Measurements from ENCODE around the gene HOXB1.

HOXB1 gene

GRCh38 chr17:48492401-48493298 is 38.2 kb downstream of the HOXB1 start:
- DNase-seq = peak; percentile 87

DNA sequence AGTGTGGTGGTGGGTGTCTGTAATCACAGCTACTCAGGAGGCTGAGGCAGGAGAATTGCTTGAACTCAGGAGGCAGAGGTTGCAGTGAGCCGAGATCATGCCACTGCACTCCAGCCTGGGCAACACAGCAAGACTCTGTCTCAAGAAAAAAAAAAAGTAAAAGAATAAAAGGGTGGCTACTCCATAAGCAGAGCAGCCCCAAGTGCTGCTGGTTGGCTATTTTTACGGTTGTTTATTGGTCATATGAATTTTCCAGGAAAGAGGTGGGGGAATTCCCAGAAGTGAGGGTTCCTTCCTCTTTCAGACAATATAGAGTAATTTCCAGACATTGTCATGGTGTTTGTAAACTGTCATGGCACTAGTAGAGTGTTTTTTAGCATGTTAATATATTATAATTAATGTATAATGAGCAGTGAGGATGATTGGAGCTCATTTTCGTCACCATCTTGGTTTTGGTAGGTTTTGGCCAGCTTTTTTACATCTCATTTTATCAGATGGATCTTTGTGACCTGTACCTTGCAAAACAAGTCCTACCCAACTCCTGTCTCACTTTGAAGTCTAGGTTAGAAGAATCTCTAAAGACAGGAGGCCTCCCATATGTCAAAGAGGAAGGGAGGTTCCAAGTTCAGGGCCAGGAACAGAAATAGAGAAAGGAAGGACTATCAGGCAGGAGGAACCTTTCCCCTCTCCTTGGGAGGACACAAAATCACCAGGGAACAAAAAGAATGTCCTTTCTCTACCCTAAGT is 39.1 kb downstream of the HOXB1 start:
- no peak for DNase-seq

DNA sequence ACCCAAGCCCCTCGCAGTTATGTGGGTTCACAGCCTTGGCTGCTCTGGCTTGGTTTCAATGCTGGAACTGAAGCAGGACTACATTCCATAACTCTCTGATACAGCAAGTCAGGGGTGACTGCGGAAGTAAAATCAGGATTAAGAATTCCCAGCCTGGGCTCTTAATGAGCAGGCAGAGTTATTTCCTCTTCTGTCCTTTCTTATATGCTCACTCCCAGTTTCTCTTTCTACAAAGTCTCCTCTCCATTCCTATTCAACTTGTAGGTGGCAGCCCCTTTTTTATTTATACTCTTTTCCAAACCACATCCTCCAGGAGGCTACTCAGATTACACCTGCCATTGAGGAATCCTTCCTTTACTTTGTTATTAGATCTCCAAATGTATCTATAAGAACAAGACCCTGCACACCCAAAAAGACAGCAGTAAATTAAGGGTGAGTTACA is 40.3 kb downstream of the HOXB1 start:
- DNase-seq = peak; percentile 29

- DNase-seq = no peak
Measured at GRCh38 chr17:48489781-48490180, 41.0 kb downstream of the HOXB1 start.

DNA sequence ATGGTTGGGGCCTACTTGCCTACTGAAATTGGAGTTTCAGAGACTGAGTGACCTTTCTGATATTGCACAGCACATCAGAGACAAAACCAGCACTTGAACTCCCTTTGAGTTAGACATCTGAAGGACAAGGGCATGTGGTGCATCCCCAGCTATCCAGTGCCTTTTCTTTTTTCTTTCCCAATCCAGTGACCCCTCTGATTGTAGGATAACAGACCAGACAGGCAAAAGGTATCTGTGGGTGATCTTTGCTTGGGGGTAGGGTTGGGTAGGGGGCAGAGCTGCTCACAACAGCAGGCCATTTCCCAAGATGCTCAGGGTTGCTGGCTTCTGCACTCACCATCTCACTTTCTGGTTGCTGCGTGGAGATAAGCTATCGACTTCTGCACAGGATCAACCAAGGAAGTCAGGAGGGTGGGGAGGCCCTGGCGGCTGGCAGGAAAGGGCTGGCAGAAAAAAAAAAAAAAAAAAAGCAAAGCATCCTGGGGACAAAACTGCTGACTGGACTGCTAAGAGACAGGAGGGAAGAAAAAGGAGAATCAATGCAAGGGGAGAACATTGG is 42.2 kb downstream of the HOXB1 start:
- no peak for DNase-seq

GRCh38 chr17:48487221-48487620 is 43.6 kb downstream of the HOXB1 start:
- DNase-seq = no peak

GRCh38 chr17:48486557-48486956 is 44.3 kb downstream of the HOXB1 start:
- peak; percentile 98 for DNase-seq

GRCh38 chr17:48484850-48485249 is 46.0 kb downstream of the HOXB1 start:
- DNase-seq = peak; percentile 89

DNA sequence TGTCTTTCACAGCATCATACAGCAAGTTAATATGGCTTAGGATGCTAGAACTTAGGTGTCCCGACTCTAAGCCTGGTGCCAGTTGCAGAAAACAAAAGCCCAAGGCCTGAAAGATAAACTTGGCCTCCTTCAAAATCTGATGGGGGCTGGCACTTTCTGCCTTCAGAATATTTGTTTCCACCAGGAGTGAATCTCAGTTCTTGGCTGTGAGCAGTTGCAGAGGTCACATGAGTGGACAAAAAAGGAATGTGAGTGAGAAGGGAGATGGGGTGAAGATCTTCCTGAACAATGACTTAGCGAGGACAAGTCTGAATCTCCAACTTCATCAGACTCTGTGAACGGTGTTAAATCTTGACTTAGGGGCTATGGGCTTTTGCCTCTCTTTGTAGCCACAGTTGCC is 46.6 kb downstream of the HOXB1 start:
- peak; percentile 63 for DNase-seq

GRCh38 chr17:48483471-48484131 is 47.2 kb downstream of the HOXB1 start:
- peak; percentile 100 for DNase-seq

DNA sequence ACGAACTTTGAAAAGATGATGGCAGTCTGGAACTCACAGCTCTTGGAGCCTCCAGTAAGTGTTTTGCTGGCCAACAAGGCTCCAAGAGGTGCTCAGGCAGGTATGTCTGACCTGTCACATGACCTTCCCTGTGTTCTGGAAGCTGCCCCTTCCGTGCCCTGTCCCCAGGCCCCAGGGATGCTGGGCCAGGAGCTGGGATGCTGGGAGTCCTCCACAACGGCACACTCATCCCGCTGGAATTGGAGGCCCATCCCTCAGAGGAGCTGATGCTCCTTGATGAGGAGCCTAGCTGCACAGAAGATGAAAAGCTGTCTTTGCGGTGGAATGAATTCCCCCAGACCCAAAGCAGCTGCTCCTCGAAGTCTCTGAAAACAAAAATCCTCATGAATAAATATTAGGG is 47.8 kb downstream of the HOXB1 start:
- no peak for DNase-seq

DNA sequence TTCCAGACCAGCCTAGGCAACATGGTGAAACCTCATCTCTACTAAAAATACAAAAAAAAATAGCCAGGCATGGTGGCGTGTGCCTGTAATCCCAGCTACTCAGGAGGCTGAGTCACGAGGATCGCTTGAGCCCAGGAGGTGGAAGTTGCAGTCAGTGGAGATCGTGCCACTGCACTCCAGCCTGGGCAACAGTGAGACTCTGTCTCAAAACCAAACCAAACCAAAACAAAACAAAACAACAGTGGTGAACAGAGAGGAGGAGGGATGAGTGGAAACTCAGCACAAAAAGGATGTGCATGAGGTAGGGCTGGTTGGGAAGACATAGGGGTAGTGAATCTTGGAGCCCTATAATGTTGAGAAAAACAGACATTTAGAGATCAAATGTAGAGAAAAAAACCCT is 48.5 kb downstream of the HOXB1 start:
- peak; percentile 72 for DNase-seq

- no peak for DNase-seq
Measured at GRCh38 chr17:48479014-48479402, 51.8 kb downstream of the HOXB1 start.
